H1 (cell line): ENCODE data around the gene ATP2B3. TPM values are rescaled to one million over a fixed set of nuclear protein-coding genes. Genes with fewer than 3 reads are reported as not detected.
A peak's percentile ranks its signal among the peaks of the same experiment; 100 is the strongest.

Experiments
- CTCF ChIA-PET: fragments of 300-600 bp; sonication (Branson Sonifier 250); formaldehyde crosslinking; loops from one replicate; lab custom pipeline; 2021; ENCODE audit not compliant: partially characterized antibody; lab: Charles Lee
- POLR2A ChIA-PET: fragments of 300-600 bp; sonication (Branson Sonifier 250); formaldehyde crosslinking; loops from one replicate; lab custom pipeline; 2021; ENCODE audit warnings: inconsistent platforms; ENCODE audit not compliant: partially characterized antibody; lab: Charles Lee
- DNase-seq, 2 experiments: peaks; one replicate each; pipeline versions ENCODE4 v3.0.0 to v3.0.0-alpha.2; 2010 to 2022; ENCODE audit warnings: low spot score in 2 of 2, low read depth in 1 of 2, mixed read lengths in 1 of 2
- FAIRE-seq: peaks from 2 replicates; lab custom pipeline; 2011; peaks lifted over from hg19 to GRCh38; lab: Jason Lieb, UNC
- H2AFZ ChIP-seq: 2 replicates; pipeline ENCODE4 v1.8.1; 2012; ENCODE audit warnings: low read length, inconsistent platforms
- H2AK5ac ChIP-seq: 2 replicates; pipeline ENCODE4 v1.6.1; 2013; ENCODE audit warnings: low read depth, low read length
- H2BK120ac ChIP-seq: replicated peaks from 2 replicates; pipeline ENCODE3; 2013; ENCODE audit warnings: low read depth, low read length, inconsistent platforms
- H2BK12ac ChIP-seq: 2 replicates; pipeline ENCODE4 v1.6.1; 2013; ENCODE audit warnings: low read depth, low read length
- H2BK15ac ChIP-seq: 2 replicates; pipeline ENCODE4 v1.6.1; 2013; ENCODE audit warnings: low read length
- H2BK20ac ChIP-seq: 2 replicates; pipeline ENCODE4 v1.6.1; 2013; ENCODE audit warnings: low read length
- H2BK5ac ChIP-seq: 2 replicates; pipeline ENCODE4 v1.6.1; 2013; ENCODE audit warnings: low read depth, low read length
- H3K14ac ChIP-seq: 2 replicates; pipeline ENCODE4 v1.6.1; 2013; ENCODE audit warnings: inconsistent platforms; ENCODE audit not compliant: insufficient read length
- H3K18ac ChIP-seq: 2 replicates; pipeline ENCODE4 v1.6.1; 2013; ENCODE audit warnings: low read length; ENCODE audit errors: extremely low read depth
- H3K23ac ChIP-seq: 2 replicates; pipeline ENCODE4 v1.6.1; 2013; ENCODE audit warnings: inconsistent platforms; ENCODE audit not compliant: insufficient read length
- H3K23me2 ChIP-seq: 2 replicates; pipeline ENCODE4 v1.6.1; 2013; ENCODE audit warnings: low read depth, low read length
- H3K27ac ChIP-seq: 2 replicates; pipeline ENCODE4 v1.6.1; 2011; ENCODE audit warnings: low read depth, low read length, inconsistent platforms
- H3K27me3 ChIP-seq, 4 experiments: replicated peaks in 1 of 4; 1 replicate in 1 of 4; 2 replicates in 3 of 4; pipeline versions ENCODE4 v1.6.1 to v1.8.1; 2011 to 2013; ENCODE audit warnings: low read length in 3 of 4, mild to moderate bottlenecking in 3 of 4, inconsistent platforms in 2 of 4, mixed read lengths in 2 of 4, moderate library complexity in 1 of 4; ENCODE audit not compliant: control insufficient read depth in 3 of 4, insufficient read depth in 3 of 4; ENCODE audit errors: extremely low read depth in 1 of 4
- H3K36me3 ChIP-seq, 4 experiments: 2 replicates each; pipeline versions ENCODE4 v1.6.1 to v1.8.1; 2011 to 2013; ENCODE audit warnings: mild to moderate bottlenecking in 4 of 4, low read length in 3 of 4, moderate library complexity in 2 of 4, control low read depth in 1 of 4, inconsistent platforms in 1 of 4; ENCODE audit not compliant: insufficient read depth in 4 of 4, control insufficient read depth in 2 of 4
- H3K4ac ChIP-seq: replicated peaks from 2 replicates; pipeline ENCODE3; 2013; ENCODE audit warnings: low read length, low read depth, mixed read lengths, inconsistent platforms; ENCODE audit not compliant: insufficient read length
- H3K4me1 ChIP-seq, 4 experiments: replicated peaks in 1 of 4; 1 replicate in 1 of 4; 2 replicates in 3 of 4; pipeline versions ENCODE4 v1.6.1 to v1.8.1; 2011 to 2013; ENCODE audit warnings: low read length in 3 of 4, inconsistent platforms in 2 of 4, mixed read lengths in 1 of 4; ENCODE audit not compliant: insufficient read depth in 4 of 4, control insufficient read depth in 3 of 4
- H3K4me2 ChIP-seq, 2 experiments: 2 replicates each; pipeline versions ENCODE4 v1.6.1 to v1.8.1; 2011 to 2013; ENCODE audit warnings: low read depth in 2 of 2, low read length in 2 of 2, control low read depth in 1 of 2, inconsistent platforms in 1 of 2, mild to moderate bottlenecking in 1 of 2; ENCODE audit not compliant: insufficient read depth in 1 of 2
- H3K4me3 ChIP-seq, 4 experiments: fragments of 200-600, 300-600 bp in 1 of 4; sonication (generic), shearing (Covaris generic), sonication (Bioruptor Twin) in 1 of 4; 2 replicates each; pipeline versions ENCODE4 v1.5.1 to v1.8.1; 2011 to 2016; ENCODE audit warnings: low read length in 4 of 4, low read depth in 3 of 4, control low read depth in 2 of 4, inconsistent platforms in 2 of 4, mild to moderate bottlenecking in 2 of 4, mixed read lengths in 1 of 4, moderate library complexity in 1 of 4; ENCODE audit not compliant: insufficient read depth in 2 of 4; ENCODE audit errors: extremely low read depth in 1 of 4
- H3K56ac ChIP-seq: replicated peaks from 2 replicates; pipeline ENCODE3; 2013; ENCODE audit warnings: low read depth, mild to moderate bottlenecking, mixed read lengths, low read length, inconsistent platforms; ENCODE audit not compliant: insufficient read length
- H3K79me1 ChIP-seq: 2 replicates; pipeline ENCODE4 v1.6.1; 2013; ENCODE audit warnings: low read depth, low read length, control low read depth
- H3K79me2 ChIP-seq, 2 experiments: 2 replicates each; pipeline versions ENCODE4 v1.6.1 to v1.8.1; 2012 to 2013; ENCODE audit warnings: low read length in 2 of 2, mild to moderate bottlenecking in 2 of 2, inconsistent platforms in 1 of 2; ENCODE audit not compliant: insufficient read depth in 2 of 2, control insufficient read depth in 1 of 2
- H3K9ac ChIP-seq, 4 experiments: replicated peaks in 1 of 4; 1 replicate in 1 of 4; 2 replicates in 3 of 4; pipeline versions ENCODE4 v1.6.1 to v1.8.1; 2011 to 2013; ENCODE audit warnings: low read depth in 3 of 4, low read length in 3 of 4, control low read depth in 2 of 4, mild to moderate bottlenecking in 2 of 4, moderate library complexity in 2 of 4, inconsistent platforms in 1 of 4; ENCODE audit errors: extremely low read depth in 1 of 4
- H3K9me3 ChIP-seq, 2 experiments: 2 replicates each; pipeline versions ENCODE4 v1.6.1 to v1.8.1; 2012 to 2013; ENCODE audit warnings: mild to moderate bottlenecking in 2 of 2, moderate library complexity in 2 of 2, control low read depth in 1 of 2, inconsistent platforms in 1 of 2, low read depth in 1 of 2, low read length in 1 of 2, mixed read lengths in 1 of 2; ENCODE audit not compliant: insufficient read depth in 2 of 2
- H4K20me1 ChIP-seq, 2 experiments: replicated peaks in 1 of 2; 2 replicates each; pipeline versions ENCODE3 to v1.8.1; 2011 to 2013; ENCODE audit warnings: inconsistent platforms in 2 of 2, low read length in 2 of 2, mild to moderate bottlenecking in 1 of 2; ENCODE audit not compliant: insufficient read depth in 2 of 2, control insufficient read depth in 1 of 2
- H4K5ac ChIP-seq: 2 replicates; pipeline ENCODE4 v1.6.1; 2013; ENCODE audit warnings: low read length, low read depth, mixed read lengths, inconsistent platforms; ENCODE audit not compliant: insufficient read length
- H4K8ac ChIP-seq: 2 replicates; pipeline ENCODE4 v1.8.0; 2013; ENCODE audit warnings: mild to moderate bottlenecking, moderate library complexity, low read length, inconsistent platforms; ENCODE audit not compliant: insufficient read depth; ENCODE audit errors: extremely low read depth
- H4K91ac ChIP-seq: replicated peaks from 2 replicates; pipeline ENCODE3; 2013; ENCODE audit warnings: low read length, mixed read lengths, inconsistent platforms; ENCODE audit not compliant: insufficient read length
- CEBPB ChIP-seq: IDR thresholded peaks from 2 replicates; pipeline ENCODE4 v1.6.1; 2012; ENCODE audit warnings: low read depth, low read length
- POLR2A ChIP-seq, 2 experiments: IDR thresholded peaks; 1 replicate in 1 of 2; 2 replicates in 1 of 2; pipeline ENCODE4 v1.6.1; 2011; ENCODE audit warnings: low read depth in 2 of 2, low read length in 2 of 2, mild to moderate bottlenecking in 2 of 2; ENCODE audit errors: control extremely low read depth in 1 of 2
- RAD21 ChIP-seq, 2 experiments: IDR thresholded peaks in 1 of 2; conservative IDR thresholded peaks in 1 of 2; 2 replicates each; pipeline ENCODE4 v1.6.1; 2011; ENCODE audit warnings: low read depth in 2 of 2, low read length in 2 of 2, improper control_type of control experiment in 1 of 2, inconsistent platforms in 1 of 2, mild to moderate bottlenecking in 1 of 2, moderate library complexity in 1 of 2
- SIRT6 ChIP-seq: IDR thresholded peaks from one replicate; pipeline ENCODE4 v1.7.1; 2012; ENCODE audit warnings: low read length, inconsistent platforms
- TBP ChIP-seq: IDR thresholded peaks from 2 replicates; pipeline ENCODE4 v1.6.1; 2011; ENCODE audit warnings: low read depth, low read length, improper control_type of control experiment
- TEAD4 ChIP-seq: IDR thresholded peaks from 2 replicates; pipeline ENCODE4 v1.6.1; 2012; ENCODE audit warnings: low read depth, low read length, inconsistent platforms, mixed read lengths
- WGBS, 2 experiments: shearing (Covaris generic) in 1 of 2; methylation state at CpG; one replicate each; pipeline versions ENCODE4 v1.1.6 to v1.1.7; 2013 to 2015; ENCODE audit warnings: low lambda C conversion rate in 2 of 2, mixed read lengths in 2 of 2, inconsistent platforms in 1 of 2, low coverage in 1 of 2, missing lambda C conversion rate in 1 of 2; ENCODE audit not compliant: insufficient replicate concordance in 2 of 2, insufficient coverage in 1 of 2, insufficient read length in 1 of 2; ENCODE audit errors: extremely low coverage in 1 of 2, missing lambda C conversion rate in 1 of 2; 5-methylcytosine and 5-hydroxymethylcytosine counted together
- polyA plus RNA-seq, 7 experiments: library from polyadenylated mRNA; depleted of rRNA in 3 of 7; stranded (reverse) in 5 of 7; unstranded in 2 of 7; fragments of >200 nt in 5 of 7; fragments of 200-250 nt in 2 of 7; gene quantifications; 1 replicate in 5 of 7; 2 replicates in 1 of 7; 4 replicates in 1 of 7; pipeline versions ENCODE4 v1.2.1 to v1.2.3, GENCODE V29; 2011 to 2013; ENCODE audit warnings: missing spikeins in 2 of 7, mixed read lengths in 2 of 7
- total RNA-seq: library from RNA; stranded (reverse); fragmentation: NEBNext Ultra II Directional; extraction: Animal tissue kit (Norgen Biotek cat#: 25700); gene quantifications from 2 replicates; pipeline ENCODE4 v1.2.1, GENCODE V29; 2021

The ATP2B3 gene
- total and polyA plus RNA-seq, 2 of the 8 experiments (the other 6 are each of a cell fraction or from before 2014, with no cell fraction given), result 0.14 to 0.19 TPM

DNA sequence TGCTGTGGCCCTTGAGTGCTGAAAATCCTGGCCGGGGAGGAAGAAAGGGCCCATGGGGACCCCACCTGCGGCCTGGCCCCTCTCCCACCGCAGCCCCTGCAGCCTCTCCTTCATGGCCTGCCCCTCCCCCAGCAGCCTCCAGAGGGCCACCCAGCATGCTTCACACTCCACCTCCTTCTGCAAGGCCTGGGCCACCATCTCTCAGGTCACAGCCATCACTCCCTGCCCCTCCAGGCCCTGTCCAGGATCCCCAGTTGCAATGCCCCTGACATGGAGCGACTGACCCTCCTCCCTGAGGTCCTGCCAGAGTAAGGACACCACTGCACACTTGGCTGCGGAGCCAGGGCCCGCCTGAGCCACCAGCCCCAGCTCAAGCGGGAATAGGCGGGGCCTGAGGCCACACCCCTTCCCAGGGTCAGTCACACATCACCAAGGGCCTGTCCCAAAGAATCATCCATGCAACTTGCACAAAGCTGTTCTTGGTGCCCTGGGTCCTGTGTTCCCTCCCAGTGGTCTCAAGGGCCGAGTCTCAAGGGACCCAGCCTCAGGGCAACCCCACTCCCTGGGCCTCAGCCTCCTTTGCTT, 48.6 kb downstream of the ATP2B3 start:
- Histone ChIP-seq H3K18ac (peak overlapping the region; percentile 83), H3K23ac (no peak overlapping the region), H3K79me1 (no peaks in the 10 kb centered on the region), H2AK5ac (no peak overlapping the region), H3K23me2 (no peaks in the 10 kb centered on the region), H2BK15ac (no peak overlapping the region), H3K27me3 (no peaks in the 10 kb centered on the region; a peak in 1 of 7 replicates), H2BK20ac (no peak overlapping the region), H3K14ac (no peak overlapping the region), H4K20me1 (no peaks in the 10 kb centered on the region), H3K4ac (no peak overlapping the region), H2BK5ac (no peak overlapping the region), H3K4me3 (no peak overlapping the region), H3K9ac (no peak overlapping the region), H3K79me2 (no peaks in the 10 kb centered on the region), H3K4me1 (peaks cover 0 to 15% (median 5%) of the 10 kb centered on the region in 4 experiments; a peak in 5 of 7 replicates), H3K4me2 (no peak overlapping the region), H3K27ac (no peak overlapping the region), H4K91ac (no peak overlapping the region), H3K36me3 (no peaks in the 10 kb centered on the region), H2BK120ac (no peak overlapping the region), H4K5ac (no peak overlapping the region), H2BK12ac (no peak overlapping the region), H4K8ac (no peak overlapping the region; the same call in 1 of the 2 replicates), H3K56ac (no peak overlapping the region), H2AFZ (peak overlapping the region; percentile 90; the same call in 1 of the 2 replicates), H3K9me3 (no peaks in the 10 kb centered on the region)
- no peak for TF ChIP-seq SIRT6
- no peak for TF ChIP-seq RAD21 (IDR thresholded peaks at IDR 0.05 in 1 of 2, conservative IDR thresholded peaks at IDR 0.05 in 1 of 2; ENCODE audit: low read depth in 2 of 2, low read length in 2 of 2)
- no peak for TF ChIP-seq CEBPB
- no peak for TF ChIP-seq POLR2A (IDR thresholded peaks at IDR 0.05; ENCODE audit: control extremely low read depth in 1 of 2, low read depth in 2 of 2, low read length in 2 of 2)
- no peak for TF ChIP-seq TEAD4
- TF ChIP-seq TBP, result no peak
- ChIA-PET CTCF (interaction anchor here (1.3 to 4.7 kb wide), 4 partner anchors 8 to 70 kb away, joined by 4 to 41 read pairs (median 9); no protein-coding TSS in a partner anchor), POLR2A (no interaction called here)
- DNase-seq (peak in 1 of 2 experiments; percentile 52), FAIRE-seq (no peak)
- 83% methylated on average over 6 of the region's 9 CpGs; no CpG with 5 or more reads in 1 of the 2 experiments for WGBS, 2 experiments
